ENCODE measurements around the gene GNB5. TPM values are rescaled to one million over a fixed set of nuclear protein-coding genes. Genes with fewer than 3 reads are reported as not detected.

The GNB5 gene
- total RNA-seq, 1 donor from 2014 or later = 25.6 TPM

DNA sequence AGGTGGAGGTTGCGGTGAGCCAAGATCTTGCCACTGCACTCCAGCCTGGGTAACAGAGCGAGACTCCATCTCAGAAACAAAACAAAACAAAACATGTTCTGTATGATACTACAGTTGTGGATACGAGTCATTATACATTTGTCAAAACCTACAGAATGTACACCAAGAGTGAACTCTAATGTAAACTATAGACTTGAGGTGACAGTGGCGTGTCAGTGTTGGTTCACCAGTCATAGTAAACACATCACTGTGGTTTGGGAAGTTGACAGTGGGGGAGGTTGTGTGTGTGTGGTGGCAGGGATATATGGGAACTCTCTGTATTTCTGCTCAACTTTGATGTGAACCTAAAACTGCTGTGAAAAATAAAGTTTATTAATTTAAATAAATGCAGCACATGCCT, 33.0 kb upstream of the GNB5 start:
- H3K79me2 ChIP-seq (ENCODE audit: insufficient read depth, low read length) = no peaks in the 10 kb centered on the region
- H3K4me2 ChIP-seq (ENCODE audit: low read length) = no peak overlapping the region
- H3K4me1 ChIP-seq (ENCODE audit: insufficient read depth, low read length) = peaks cover 3% of the 10 kb centered on the region
- no peaks in the 10 kb centered on the region for H3K27me3 ChIP-seq (ENCODE audit: insufficient read depth, low read length)
- Mint-ChIP-seq H3K9me3 (ENCODE audit: unreplicated experiment) (no peaks in the 10 kb centered on the region), H3K4me1 (ENCODE audit: low read depth, unreplicated experiment) (peaks cover 8% of the 10 kb centered on the region), H3K27ac (ENCODE audit: unreplicated experiment) (no peak overlapping the region), H3K4me3 (ENCODE audit: unreplicated experiment) (no peak overlapping the region), H3K36me3 (ENCODE audit: low read depth, unreplicated experiment) (peaks cover 11% of the 10 kb centered on the region), H3K27me3 (ENCODE audit: low read depth, unreplicated experiment) (peaks cover 5% of the 10 kb centered on the region)
- no peak for TF ChIP-seq EZH2 (IDR thresholded peaks at IDR 0.05; ENCODE audit: insufficient read depth, low read length)
- TF ChIP-seq, protein P1, sequence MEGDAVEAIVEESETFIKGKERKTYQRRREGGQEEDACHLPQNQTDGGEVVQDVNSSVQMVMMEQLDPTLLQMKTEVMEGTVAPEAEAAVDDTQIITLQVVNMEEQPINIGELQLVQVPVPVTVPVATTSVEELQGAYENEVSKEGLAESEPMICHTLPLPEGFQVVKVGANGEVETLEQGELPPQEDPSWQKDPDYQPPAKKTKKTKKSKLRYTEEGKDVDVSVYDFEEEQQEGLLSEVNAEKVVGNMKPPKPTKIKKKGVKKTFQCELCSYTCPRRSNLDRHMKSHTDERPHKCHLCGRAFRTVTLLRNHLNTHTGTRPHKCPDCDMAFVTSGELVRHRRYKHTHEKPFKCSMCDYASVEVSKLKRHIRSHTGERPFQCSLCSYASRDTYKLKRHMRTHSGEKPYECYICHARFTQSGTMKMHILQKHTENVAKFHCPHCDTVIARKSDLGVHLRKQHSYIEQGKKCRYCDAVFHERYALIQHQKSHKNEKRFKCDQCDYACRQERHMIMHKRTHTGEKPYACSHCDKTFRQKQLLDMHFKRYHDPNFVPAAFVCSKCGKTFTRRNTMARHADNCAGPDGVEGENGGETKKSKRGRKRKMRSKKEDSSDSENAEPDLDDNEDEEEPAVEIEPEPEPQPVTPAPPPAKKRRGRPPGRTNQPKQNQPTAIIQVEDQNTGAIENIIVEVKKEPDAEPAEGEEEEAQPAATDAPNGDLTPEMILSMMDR (IDR thresholded peaks at IDR 0.05; ENCODE audit: insufficient read depth, low read depth, low read length) = no peak
- DNase-seq (ENCODE audit: low read depth) = no peak
- no peak overlapping the region for H2AFZ ChIP-seq (ENCODE audit: low read depth, low read length)
- H3K27ac ChIP-seq (ENCODE audit: low read depth, low read length) = no peak overlapping the region
- no peak overlapping the region for H3K9ac ChIP-seq (ENCODE audit: low read length)
- no peaks in the 10 kb centered on the region for H3K36me3 ChIP-seq (ENCODE audit: insufficient read depth, low read length)
- H4K20me1 ChIP-seq (ENCODE audit: insufficient read depth, low read length) = no peaks in the 10 kb centered on the region
- H3K9me3 ChIP-seq (ENCODE audit: insufficient read depth, low read depth, low read length) = no peaks in the 10 kb centered on the region
- H3K4me3 ChIP-seq (ENCODE audit: insufficient read depth, low read depth, low read length) = no peak overlapping the region
- FAIRE-seq = no peak

GRCh38 chr15:52221730-52222129, 30.5 kb upstream of the GNB5 start:
- no peaks in the 10 kb centered on the region for H3K36me3 ChIP-seq (ENCODE audit: insufficient read depth, low read length)
- H3K4me1 ChIP-seq (ENCODE audit: insufficient read depth, low read length) = peaks cover 3% of the 10 kb centered on the region
- H4K20me1 ChIP-seq (ENCODE audit: insufficient read depth, low read length) = no peaks in the 10 kb centered on the region
- Mint-ChIP-seq H3K27me3 (ENCODE audit: low read depth, unreplicated experiment) (peaks cover 5% of the 10 kb centered on the region), H3K4me1 (ENCODE audit: low read depth, unreplicated experiment) (no peaks in the 10 kb centered on the region), H3K36me3 (ENCODE audit: low read depth, unreplicated experiment) (peaks cover 11% of the 10 kb centered on the region), H3K4me3 (ENCODE audit: unreplicated experiment) (no peak overlapping the region), H3K27ac (ENCODE audit: unreplicated experiment) (no peak overlapping the region), H3K9me3 (ENCODE audit: unreplicated experiment) (no peaks in the 10 kb centered on the region)
- FAIRE-seq (no peak), DNase-seq (ENCODE audit: low read depth) (no peak)
- H3K4me2 ChIP-seq (ENCODE audit: low read length) = no peak overlapping the region
- H3K9ac ChIP-seq (ENCODE audit: low read length) = no peak overlapping the region
- no peak overlapping the region for H2AFZ ChIP-seq (ENCODE audit: low read depth, low read length)
- H3K27me3 ChIP-seq (ENCODE audit: insufficient read depth, low read length) = no peaks in the 10 kb centered on the region
- H3K9me3 ChIP-seq (ENCODE audit: insufficient read depth, low read depth, low read length) = no peaks in the 10 kb centered on the region
- no peak overlapping the region for H3K4me3 ChIP-seq (ENCODE audit: insufficient read depth, low read depth, low read length)
- H3K79me2 ChIP-seq (ENCODE audit: insufficient read depth, low read length) = no peaks in the 10 kb centered on the region
- H3K27ac ChIP-seq (ENCODE audit: low read depth, low read length) = no peak overlapping the region
- TF ChIP-seq EZH2 (IDR thresholded peaks at IDR 0.05; ENCODE audit: insufficient read depth, low read length) = no peak
- TF ChIP-seq, protein P1 (IDR thresholded peaks at IDR 0.05; ENCODE audit: insufficient read depth, low read depth, low read length) = no peak

- H3K4me3 ChIP-seq (ENCODE audit: insufficient read depth, low read depth, low read length) = no peak overlapping the region
- peaks cover 11% of the 10 kb centered on the region for H3K36me3 Mint-ChIP-seq (ENCODE audit: low read depth, unreplicated experiment)
These were observed 29.9 kb upstream of the GNB5 start for GRCh38 chr15:52220937-52221660.

More at GRCh38 chr15:52220937-52221660, 29.9 kb upstream of the GNB5 start:
- DNase-seq (ENCODE audit: low read depth) (no peak), FAIRE-seq (no peak)
- Mint-ChIP-seq H3K27ac (ENCODE audit: unreplicated experiment) (no peak overlapping the region), H3K4me1 (ENCODE audit: low read depth, unreplicated experiment) (no peaks in the 10 kb centered on the region), H3K4me3 (ENCODE audit: unreplicated experiment) (no peak overlapping the region), H3K27me3 (ENCODE audit: low read depth, unreplicated experiment) (peaks cover 5% of the 10 kb centered on the region), H3K9me3 (ENCODE audit: unreplicated experiment) (no peaks in the 10 kb centered on the region)
- Histone ChIP-seq H4K20me1 (ENCODE audit: insufficient read depth, low read length) (no peaks in the 10 kb centered on the region), H3K4me2 (ENCODE audit: low read length) (no peak overlapping the region), H3K36me3 (ENCODE audit: insufficient read depth, low read length) (no peaks in the 10 kb centered on the region), H3K79me2 (ENCODE audit: insufficient read depth, low read length) (no peaks in the 10 kb centered on the region), H3K4me1 (ENCODE audit: insufficient read depth, low read length) (peaks cover 3% of the 10 kb centered on the region), H3K9me3 (ENCODE audit: insufficient read depth, low read depth, low read length) (no peaks in the 10 kb centered on the region), H3K27me3 (ENCODE audit: insufficient read depth, low read length) (no peaks in the 10 kb centered on the region), H2AFZ (ENCODE audit: low read depth, low read length) (no peak overlapping the region), H3K27ac (ENCODE audit: low read depth, low read length) (no peak overlapping the region), H3K9ac (ENCODE audit: low read length) (no peak overlapping the region)
- no peak for TF ChIP-seq EZH2 (IDR thresholded peaks at IDR 0.05; ENCODE audit: insufficient read depth, low read length)
- TF ChIP-seq, protein P1 (IDR thresholded peaks at IDR 0.05; ENCODE audit: insufficient read depth, low read depth, low read length) = no peak
